Fibroblast of skin of back (primary cell): ENCODE results near the gene DSP.

Experiments used
- DNase-seq: peaks from one replicate; pipeline ENCODE4 v3.0.0-alpha.2; 2013

Gene DSP

DNA sequence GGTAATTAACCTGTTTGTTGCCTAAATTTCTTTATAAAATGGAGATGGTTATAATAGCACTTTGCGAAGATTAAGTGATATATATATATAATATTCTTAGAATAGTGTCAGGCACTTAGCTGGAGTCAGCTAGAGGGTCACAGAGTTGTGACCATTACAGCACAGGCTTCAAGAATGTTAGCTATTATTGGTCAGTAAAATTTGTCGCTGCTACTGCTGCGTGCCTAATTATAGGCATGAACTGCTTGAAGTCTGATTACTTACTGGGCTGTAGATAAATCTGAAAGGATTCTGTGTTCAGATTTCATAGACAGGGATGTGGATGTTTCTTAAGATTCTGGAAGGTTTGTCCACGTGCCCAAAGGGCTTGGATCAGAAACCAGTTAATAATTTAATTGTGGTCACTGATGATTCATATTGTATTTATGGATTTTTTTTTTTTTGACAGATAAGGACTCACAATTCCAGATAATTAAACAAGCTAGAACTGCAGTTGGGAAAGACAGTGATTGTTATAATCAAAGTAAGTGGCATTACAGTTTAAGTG lies 53.2 kb downstream of the DSP start:
- no peak for DNase-seq

DNA sequence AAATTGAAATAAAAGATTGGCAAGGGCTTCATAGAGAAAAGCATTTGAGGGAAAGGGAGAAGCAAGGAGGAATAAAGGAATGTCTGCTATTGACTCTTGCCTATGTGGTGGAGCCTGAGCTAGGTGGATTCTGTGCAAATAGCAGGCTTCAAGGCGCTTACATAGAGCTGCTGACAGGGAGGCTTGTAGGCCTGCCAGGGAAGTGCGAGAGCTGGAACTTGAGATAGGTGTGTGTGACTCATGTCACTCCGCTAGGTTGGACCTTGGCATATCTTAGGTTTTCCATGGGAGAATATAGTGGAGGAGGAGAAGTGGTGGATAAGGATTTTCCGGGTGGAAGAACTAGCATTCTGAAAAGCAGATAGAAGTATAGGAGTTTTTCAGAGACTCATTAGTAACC lies 62.5 kb downstream of the DSP start:
- no peak for DNase-seq

DNA sequence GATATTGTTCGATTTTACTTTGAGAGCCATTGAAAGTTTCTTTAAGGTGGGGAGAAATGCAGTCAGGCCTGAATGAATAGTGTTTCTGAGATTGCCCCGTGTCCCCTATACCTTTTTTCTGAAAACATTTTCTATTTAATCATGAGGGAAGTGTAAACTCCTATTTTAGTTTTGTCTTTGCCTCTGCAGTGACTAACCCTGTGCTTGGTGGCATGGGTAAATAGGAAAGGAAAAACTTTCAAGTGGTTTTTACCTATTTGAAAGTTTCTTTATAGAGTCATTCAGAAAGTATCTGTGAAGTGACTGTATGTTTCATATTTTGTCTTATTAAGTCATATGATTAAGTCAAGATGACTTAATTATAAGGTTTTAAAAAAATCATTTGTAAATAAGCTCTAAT lies 63.0 kb downstream of the DSP start:
- DNase-seq: no peak

DNA sequence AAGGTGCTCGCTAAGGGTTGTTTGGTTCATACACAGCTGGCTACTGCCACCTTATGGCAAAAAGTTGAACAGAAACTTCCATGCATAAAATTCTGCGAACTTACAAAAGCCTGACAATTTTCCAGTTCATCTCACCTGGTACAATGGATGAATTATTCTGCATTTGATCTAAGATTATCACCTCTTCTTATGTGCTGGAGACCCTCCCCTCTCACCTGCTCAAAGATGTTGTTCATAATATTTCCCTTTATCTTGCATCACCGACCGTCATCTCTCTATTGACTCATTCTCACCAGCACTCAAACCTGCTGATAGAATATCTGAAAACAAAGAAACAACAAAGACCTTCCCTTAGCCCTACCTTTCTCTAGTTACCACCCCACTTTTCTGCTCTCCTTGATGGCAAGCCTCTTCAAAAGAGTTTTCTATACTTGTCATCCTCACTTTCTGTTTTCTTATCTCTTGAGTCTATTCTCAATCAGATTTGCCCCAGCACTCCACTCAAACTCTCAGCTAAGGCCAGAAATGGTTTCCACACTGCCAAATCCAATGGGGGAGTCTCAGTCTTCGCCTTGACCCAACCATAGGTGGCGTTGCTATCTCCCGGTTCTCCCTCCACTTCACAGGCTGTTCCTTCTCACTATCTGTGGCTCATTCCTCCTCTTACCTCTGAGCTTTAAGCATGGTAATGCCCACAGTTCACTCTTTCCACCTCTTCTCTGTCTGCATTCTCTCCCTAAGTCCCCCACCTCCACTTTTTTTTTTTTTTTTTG lies 74.3 kb downstream of the DSP start:
- DNase-seq: peak; percentile 60

DNA sequence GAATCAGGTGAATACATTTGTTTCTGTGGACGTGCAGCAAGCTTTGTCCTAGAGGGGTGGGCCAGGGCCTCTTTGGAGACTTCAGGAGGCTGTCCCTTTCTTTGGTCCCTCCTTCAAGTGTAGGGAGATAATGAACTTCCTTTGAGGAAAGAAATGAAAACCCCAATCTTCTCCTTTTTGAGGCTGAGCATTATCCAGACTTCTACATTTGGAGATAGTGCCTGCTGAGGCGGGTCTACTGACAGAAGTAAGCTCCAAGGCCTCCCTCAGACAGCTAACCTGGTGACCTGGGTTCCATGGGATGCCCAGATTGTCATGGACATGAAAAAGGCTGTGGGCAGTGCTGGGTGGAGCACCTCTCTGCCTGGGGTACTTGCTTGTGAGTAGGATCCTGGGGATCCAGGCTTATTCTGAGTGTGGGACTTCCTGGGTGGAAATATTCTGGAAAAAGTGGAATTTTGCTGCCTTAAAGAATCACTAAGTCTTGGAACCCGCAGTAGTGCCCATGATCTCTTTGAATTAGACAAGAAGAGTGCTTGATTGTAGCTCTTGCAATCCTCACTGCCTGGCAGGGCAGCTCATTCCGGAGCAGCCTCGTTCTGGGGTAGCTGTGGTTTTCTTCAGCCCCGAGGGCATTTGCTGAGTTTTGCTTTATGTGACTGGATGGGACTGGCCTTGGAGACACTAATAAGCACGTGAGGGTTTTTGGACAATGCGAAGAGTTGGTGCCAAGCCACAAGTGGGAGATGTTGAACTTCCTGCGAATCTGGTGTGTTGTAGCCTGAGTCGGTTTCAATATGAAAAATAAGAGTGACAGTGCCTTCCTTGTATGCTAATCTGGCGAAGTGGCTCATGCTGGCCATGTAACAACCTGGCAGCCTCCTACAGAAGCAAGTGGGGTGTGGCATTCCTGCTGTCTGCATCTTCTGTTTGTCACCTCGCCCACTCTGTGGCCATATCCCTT lies 76.6 kb downstream of the DSP start:
- DNase-seq: peak; percentile 60

DNA sequence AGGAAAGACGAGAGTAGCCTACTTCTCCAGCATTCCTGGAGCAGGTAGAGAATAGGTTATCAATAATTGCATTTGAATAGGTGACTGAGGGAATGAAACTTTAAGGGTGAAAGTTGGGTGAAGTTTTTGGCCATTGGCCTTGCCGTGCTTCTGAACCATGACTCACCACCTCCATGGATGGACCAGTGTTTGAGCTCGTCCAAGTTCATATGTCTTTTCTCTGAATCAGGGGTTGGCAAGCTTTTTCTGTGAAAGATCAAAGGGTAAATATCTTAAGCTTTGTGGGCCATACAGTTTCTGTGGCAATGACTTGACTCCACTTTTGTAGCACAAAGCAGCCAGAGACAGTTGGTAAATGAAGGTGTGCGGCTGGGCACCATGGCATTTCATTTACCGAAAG lies 80.3 kb downstream of the DSP start:
- no peak for DNase-seq

DNA sequence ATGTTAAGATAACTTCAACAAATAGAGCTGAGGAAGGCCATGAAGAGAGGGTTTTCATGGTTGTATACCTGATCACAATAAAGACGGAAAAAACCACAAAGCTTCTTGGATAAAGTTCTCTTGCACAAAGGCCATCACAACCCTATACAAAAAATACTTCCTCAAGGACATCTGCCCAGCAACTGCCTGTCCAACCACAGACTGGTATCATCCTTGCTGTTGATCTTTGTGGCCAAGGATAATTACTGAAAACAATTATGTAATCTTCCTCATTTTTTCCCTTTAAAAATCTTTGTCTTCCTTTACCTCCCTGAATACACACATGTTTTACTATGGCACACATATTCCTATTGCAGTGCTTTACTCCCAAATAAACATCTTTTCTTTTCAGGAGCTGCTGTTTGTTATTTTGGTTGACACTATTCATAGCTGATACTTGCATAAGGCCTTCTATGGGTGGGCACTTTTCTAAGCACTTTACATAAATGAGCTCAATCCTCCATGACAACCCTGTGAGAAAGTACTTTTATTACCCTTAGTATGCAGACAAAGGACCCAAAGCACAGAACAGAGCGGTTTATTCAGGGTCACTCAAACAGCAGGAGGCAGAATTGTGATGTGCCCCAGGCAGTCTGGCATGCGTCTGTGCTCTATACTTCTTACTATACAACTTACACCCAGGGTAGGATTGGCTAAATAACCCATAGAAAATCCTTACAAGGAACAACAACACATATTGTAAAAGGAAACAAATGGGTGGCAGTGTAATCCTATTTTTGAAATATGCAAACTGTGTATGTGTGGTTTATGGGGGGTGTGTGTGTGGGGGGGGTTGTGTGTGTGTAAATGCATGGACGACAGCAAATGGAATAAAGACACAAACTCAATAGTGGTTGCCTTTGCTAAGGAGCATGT lies 83.6 kb downstream of the DSP start:
- DNase-seq: peak; percentile 9

DNA sequence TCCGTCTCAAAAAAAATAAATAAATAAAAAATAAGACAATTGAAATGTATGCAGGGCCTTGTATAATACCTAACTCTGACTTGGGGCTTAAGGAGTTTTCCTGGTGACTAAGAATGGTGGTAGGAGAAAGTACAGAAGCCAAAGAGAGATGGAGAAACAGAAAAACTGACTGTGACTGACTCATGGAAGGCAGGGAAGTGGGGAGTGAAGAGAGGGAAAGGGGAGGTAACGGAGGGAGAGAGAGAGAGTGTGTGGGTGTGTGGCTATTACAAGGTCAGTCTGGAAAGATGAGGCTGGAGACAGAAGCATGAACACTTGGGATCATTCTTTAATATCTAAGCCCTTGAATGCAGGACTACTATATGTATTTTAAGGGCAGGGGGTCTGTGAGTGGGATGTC lies 87.0 kb downstream of the DSP start:
- DNase-seq: peak; percentile 11

DNA sequence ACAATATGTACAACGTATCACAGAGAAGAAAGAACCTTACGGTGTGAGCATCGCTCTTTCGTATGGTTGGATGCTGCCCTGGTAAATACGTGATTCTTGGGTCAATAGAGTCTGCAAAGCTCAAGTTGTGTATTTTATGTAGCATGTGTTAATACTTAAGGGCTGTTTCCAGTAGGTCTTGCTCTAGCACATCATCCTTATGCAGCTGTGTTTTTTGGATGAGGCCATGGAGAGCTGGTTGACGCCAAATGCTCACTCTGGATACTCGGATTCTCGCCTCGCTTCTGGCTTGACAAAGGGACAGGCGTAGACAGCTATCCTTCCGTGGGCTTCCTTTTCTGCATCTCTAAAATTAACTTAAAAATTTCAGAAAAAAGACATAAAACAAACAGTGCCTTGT lies 87.4 kb downstream of the DSP start:
- DNase-seq: no peak

DNA sequence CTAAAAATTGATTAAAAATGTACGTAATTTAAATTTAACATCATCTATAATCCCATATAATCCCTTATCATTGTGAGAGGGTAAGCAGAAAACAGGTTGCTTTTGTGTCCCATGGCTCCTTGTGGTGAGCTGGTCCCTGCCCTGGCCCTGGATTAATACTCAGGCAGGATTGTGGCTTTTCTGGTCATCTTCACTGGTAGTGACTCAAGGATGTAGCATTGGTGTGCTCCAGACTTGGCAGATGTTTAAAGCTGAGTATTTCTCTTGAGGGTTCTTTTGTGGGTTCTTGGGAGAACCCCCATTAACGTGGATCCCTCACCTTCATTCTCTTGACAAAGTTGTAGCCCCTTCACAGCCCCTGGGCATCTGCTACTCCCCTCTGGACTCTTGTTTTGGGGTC lies 87.8 kb downstream of the DSP start:
- DNase-seq: no peak

DNA sequence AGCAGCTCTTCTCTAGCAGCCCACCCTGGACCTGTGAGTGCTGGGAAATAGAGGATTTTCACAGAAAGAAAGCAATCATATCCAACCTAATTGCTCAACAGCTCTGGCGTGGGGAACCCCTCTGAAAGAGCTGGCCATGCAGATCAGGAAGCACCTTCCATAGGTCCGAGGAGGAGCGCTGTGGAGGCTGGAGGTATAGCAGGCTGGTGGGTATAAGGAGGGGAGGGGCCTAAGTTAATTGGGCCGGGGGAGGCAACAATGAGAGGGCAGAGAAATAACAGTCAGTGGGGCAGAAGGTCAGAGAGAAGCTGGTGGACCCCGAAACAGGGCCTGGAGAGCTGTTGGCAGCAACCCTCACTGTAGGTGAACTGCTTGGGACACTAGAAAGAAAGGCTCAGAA lies 89.3 kb downstream of the DSP start:
- no peak for DNase-seq

DNA sequence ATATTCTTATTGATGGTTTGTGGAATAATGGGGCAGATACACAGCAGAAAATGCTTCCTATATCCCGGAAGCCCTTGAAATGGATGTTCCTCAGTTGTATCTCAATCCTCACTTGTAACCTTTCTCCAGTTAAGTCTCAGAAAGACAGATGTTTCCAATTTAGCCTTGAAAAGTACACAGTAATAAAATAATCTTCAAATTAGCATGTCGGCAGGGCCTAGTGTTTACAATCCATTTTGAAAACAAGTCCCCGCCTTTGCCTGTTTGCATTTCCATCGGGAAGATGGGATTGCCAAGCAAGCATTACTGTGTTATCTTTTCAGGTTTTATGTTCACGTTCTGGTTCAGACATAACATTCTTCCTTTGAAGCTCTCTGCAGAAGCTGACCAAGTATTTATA lies 90.0 kb downstream of the DSP start:
- DNase-seq: no peak

DNA sequence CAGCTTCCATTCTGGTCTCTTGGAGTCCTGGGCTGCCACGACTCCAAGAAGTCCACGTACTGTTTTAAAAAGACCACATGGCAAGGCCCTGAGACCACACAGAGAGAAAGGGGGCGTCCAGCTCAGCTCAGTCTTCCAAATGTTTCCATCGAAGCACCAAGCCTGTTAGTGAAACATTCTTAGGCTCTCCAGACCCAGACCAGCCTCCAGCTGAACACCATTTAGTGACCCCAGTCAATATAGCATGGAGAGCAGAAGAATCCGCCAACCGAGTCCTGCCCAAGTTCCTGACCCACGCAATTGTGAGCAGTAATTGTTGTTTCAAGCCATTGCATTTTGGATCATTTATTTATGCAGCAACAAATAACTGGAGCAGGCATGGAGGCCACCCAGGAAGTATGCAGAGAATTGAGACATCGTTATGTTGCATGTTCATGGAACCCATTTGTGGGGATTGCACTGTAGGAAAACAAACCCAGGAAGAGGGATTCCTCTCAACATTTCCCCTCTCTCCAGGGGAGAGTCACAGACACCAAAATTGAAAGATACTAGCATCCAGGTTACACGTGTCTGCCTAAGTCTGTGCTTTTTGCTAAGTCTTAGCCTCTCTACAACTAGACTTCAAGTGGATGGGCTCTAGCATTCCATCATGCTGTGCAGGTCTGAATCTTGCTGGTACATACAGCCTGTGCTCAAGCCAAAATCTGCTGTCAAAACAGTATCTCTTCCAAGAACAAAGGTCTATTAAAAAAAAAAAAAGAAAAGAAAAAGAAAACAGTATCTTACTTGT lies 91.2 kb downstream of the DSP start:
- DNase-seq: no peak

DNA sequence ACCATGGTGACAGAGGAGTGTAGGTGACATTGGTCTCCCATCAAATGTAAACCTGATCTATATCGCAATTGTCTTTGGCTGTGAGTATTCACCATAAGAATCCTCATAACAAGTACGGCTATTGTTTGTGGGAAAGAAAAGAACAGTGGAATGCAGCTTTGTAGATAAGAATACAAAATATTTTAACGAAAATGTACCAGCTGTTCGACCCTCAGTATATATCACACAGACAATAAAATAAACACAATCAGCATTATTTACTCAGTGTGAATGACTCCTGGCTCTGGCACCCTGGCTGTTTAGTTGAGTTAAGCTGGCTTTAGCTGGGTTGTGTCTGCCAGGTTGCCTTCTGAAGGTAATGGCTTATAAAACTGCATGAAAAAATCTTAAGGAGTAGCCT lies 91.9 kb downstream of the DSP start:
- no peak for DNase-seq

DNA sequence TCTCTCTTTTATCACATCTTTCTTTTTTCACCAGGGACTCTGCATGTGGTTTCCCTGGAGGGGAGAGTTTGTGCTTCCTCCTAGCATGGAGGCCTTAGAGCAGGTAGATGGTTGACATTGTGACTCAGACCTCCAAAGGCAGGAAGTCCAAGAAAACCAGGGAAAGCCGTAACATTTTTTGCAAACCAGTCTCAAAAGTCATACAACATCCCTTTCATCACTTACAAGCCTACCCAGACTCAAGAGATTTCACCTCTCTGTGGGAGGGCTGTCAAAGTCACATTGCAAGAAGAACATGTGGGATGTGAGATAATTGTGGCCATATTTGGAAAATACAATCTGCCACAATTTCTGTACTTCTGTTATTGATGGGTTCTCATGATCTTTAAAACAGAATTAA lies 94.7 kb downstream of the DSP start:
- DNase-seq: peak; percentile 62
